CD4-positive, alpha-beta T cell treated with Interleukin-21 for 1 hour (primary cell): ENCODE measurements around the gene FBXL7.

ENCODE experiments used
- DNase-seq: peaks from one replicate; pipeline ENCODE4 v3.0.0-alpha.2; 2020

The FBXL7 gene

GRCh38 chr5:15980835-15981234 lies 480.9 kb downstream of the FBXL7 start:
- DNase-seq = no peak

GRCh38 chr5:15983392-15983791 lies 483.4 kb downstream of the FBXL7 start:
- no peak for DNase-seq
